Measurements from ENCODE around the gene ALDH3B2. TPM values are rescaled to one million over a fixed set of nuclear protein-coding genes. Genes with fewer than 3 reads are reported as not detected.

The ALDH3B2 gene
- total RNA-seq, 1 experiment from 2014 or later, result not detected

DNA sequence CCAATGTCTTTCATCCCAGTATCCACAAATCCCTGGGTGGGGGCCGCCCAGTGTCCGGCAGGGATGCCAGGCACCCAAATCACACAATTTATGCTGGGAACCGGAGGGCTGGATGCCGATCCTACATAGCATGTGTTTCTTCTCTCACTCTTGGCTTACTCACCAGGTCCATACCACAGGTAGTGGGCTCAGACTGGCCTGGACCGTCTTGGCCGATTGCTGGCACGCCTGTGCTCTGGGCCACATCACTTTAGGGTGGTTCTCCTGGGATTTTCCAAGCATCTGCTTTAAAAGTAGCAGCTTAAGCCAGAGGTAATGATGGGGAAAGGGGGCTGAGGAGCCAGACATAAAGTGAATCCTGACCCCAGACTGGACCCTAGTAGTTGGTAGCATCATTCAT lies 22.6 kb upstream of the ALDH3B2 start:
- TF ChIP-seq CTCF (conservative IDR thresholded peaks at IDR 0.05), result no peak
- no peak overlapping the region for H2BK5ac ChIP-seq (ENCODE audit: insufficient read length, low read length)
- H2AK5ac ChIP-seq (ENCODE audit: insufficient read length, low read length), result no peak overlapping the region
- H2BK15ac ChIP-seq (ENCODE audit: low read depth, low read length), result no peak overlapping the region
- Mint-ChIP-seq H3K27me3 (ENCODE audit: low read depth) (peaks cover 7% of the 10 kb centered on the region), H3K4me3 (no peak overlapping the region), H3K27ac (no peak overlapping the region), H3K36me3 (ENCODE audit: insufficient read depth in 1 of 3, low read depth in 3 of 3) (peaks cover 0 to 5% (median 3%) of the 10 kb centered on the region in 3 experiments; a peak in 5 of 7 replicates), H3K9me3 (peaks cover 20 to 24% of the 10 kb centered on the region in 2 experiments), H3K4me1 (peaks cover 2 to 4% of the 10 kb centered on the region in 2 experiments; a peak in 2 of 4 replicates)
- no peak overlapping the region for H2BK20ac ChIP-seq (ENCODE audit: low read depth, low read length, poor library complexity, severe bottlenecking)
- no peak overlapping the region for H2BK120ac ChIP-seq (ENCODE audit: low read depth, low read length, poor library complexity, severe bottlenecking)
- peaks cover 10% of the 10 kb centered on the region for H3K9me3 ChIP-seq (ENCODE audit: control insufficient read depth, low read depth, low read length)
- no peak overlapping the region for H4K91ac ChIP-seq (ENCODE audit: insufficient read length, low read depth, low read length)
- H3K27me3 ChIP-seq (ENCODE audit: insufficient read depth, low read length), result no peaks in the 10 kb centered on the region
- H3K23ac ChIP-seq (ENCODE audit: insufficient read length, low read depth, low read length), result no peak overlapping the region
- no peaks in the 10 kb centered on the region for H3K79me1 ChIP-seq (ENCODE audit: insufficient read depth, low read depth, low read length, poor library complexity, severe bottlenecking)
- no peak for DNase-seq
- no peak overlapping the region for H3K4me2 ChIP-seq (ENCODE audit: insufficient read depth, insufficient read length, low read length)
- WGBS (ENCODE audit: extremely low coverage, insufficient read length, low lambda C conversion rate), result no CpG with 5 or more reads among the region's 7 CpGs
- no peaks in the 10 kb centered on the region for H4K20me1 ChIP-seq (ENCODE audit: control insufficient read depth, insufficient read depth, insufficient read length)
- no peak overlapping the region for H3K4ac ChIP-seq (ENCODE audit: low read depth, low read length)
- H3K9ac ChIP-seq (ENCODE audit: extremely low read depth, insufficient read length, low read length), result no peak overlapping the region
- no peak overlapping the region for H4K5ac ChIP-seq (ENCODE audit: insufficient read length, low read depth, low read length)
- H3K23me2 ChIP-seq (ENCODE audit: insufficient read length, low read depth, low read length, poor library complexity, severe bottlenecking), result no peaks in the 10 kb centered on the region
- H3T11ph ChIP-seq (ENCODE audit: low read length), result no peak overlapping the region
- H2BK12ac ChIP-seq (ENCODE audit: insufficient read length, low read depth, low read length), result no peak overlapping the region
- H3K27ac ChIP-seq (ENCODE audit: insufficient read length, low read depth, low read length), result no peak overlapping the region
- H3K79me2 ChIP-seq (ENCODE audit: insufficient read depth, low read length), result no peaks in the 10 kb centered on the region
- H4K8ac ChIP-seq (replicated peaks; ENCODE audit: insufficient read length, low read depth, low read length), result no peak overlapping the region
- H2AFZ ChIP-seq (ENCODE audit: low read length), result no peak overlapping the region
- no peaks in the 10 kb centered on the region for H3K4me1 ChIP-seq (ENCODE audit: insufficient read depth, low read length)
- no peak overlapping the region for H3K56ac ChIP-seq (ENCODE audit: insufficient read length, low read depth, low read length)
- H3K14ac ChIP-seq (ENCODE audit: insufficient read depth, low read length), result no peak overlapping the region
- no peak overlapping the region for H3K18ac ChIP-seq (ENCODE audit: insufficient read length, low read depth, low read length)
